Measurements from ENCODE around the gene MT1E. TPM values are rescaled to one million over a fixed set of nuclear protein-coding genes. Genes with fewer than 3 reads are reported as not detected.

MT1E gene
- total RNA-seq, 1 donor from 2014 or later: 137 TPM

DNA sequence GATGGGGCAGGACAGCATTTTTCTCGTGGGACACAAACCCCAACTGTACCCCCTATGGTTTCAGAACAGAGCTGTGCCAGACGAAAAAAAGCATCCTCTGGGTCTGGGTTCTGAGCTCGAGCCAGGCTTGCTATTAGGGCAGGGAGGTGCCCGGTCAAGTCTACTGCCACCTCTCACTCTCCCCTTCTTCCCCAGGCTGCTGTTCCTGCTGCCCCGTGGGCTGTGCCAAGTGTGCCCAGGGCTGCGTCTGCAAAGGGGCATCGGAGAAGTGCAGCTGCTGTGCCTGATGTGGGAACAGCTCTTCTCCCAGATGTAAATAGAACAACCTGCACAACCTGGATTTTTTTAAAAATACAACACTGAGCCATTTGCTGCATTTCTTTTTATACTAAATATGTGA lies 1.1 kb downstream of the MT1E start:
- DNase-seq (ENCODE audit: low spot score): no peak

DNA sequence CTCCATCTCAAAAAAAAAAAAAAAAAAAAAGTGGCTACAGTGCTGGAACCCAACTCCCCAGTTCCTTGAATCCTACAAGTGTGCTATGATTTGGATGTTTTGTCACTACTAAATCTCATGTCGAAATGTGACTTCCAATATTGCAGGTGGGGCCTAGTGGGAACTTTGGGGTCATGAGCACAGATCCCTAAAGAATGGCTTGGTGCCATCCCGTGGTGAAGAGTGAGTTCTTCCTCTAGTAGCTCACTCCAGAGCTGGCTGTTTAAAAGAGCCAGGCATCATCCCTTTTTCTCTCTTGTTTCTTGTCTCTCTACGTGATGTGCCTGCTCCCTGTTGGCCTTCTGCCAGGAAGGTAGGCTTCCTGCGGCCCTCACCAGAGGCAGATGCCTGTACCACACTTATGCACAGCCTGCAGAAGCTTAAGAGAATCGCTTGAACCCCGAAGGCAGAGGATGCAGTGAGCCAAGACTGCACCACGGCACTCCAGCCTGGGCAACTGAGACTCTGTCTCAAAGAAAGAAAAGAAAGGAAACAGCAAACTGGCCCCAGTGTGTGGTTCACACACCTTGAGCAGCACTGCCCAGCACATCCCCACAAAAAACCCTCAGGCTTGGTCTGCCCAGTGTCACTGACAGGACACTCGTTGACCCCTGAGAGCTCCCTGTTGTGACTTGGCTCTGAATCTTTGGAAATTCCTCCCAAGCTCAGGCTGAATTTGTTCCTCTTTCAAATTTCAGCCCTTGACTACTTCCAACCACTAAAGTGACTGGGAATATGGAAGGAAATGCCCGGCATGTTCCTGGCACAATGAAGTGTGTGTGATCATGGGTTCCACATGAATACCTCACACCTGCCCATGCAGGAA lies 3.1 kb downstream of the MT1E start:
- no peak for DNase-seq (ENCODE audit: low spot score)

GRCh38 chr16:56629531-56629930 lies 4.0 kb downstream of the MT1E start:
- DNase-seq (ENCODE audit: low spot score): no peak

GRCh38 chr16:56630134-56630533 lies 4.6 kb downstream of the MT1E start:
- no peak for DNase-seq (ENCODE audit: low spot score)

GRCh38 chr16:56631197-56631596 lies 5.6 kb downstream of the MT1E start:
- DNase-seq (ENCODE audit: low spot score): no peak

DNA sequence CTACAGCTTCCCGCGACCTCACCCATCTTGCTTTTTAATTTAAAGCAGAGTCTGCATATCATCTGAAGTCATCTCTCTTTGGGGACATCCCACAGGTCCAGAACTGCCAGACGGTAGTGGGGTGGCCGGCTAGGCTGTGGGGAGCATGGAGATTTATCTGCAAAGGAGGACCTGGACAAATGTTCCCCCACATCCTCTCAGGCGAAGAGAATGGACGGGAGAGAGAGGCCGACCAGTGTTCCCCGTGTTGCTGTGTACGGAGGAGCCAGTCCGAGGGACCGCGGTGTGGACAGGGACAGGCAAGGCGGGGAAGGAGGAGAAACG lies 6.2 kb downstream of the MT1E start:
- no peak for DNase-seq (ENCODE audit: low spot score)

DNA sequence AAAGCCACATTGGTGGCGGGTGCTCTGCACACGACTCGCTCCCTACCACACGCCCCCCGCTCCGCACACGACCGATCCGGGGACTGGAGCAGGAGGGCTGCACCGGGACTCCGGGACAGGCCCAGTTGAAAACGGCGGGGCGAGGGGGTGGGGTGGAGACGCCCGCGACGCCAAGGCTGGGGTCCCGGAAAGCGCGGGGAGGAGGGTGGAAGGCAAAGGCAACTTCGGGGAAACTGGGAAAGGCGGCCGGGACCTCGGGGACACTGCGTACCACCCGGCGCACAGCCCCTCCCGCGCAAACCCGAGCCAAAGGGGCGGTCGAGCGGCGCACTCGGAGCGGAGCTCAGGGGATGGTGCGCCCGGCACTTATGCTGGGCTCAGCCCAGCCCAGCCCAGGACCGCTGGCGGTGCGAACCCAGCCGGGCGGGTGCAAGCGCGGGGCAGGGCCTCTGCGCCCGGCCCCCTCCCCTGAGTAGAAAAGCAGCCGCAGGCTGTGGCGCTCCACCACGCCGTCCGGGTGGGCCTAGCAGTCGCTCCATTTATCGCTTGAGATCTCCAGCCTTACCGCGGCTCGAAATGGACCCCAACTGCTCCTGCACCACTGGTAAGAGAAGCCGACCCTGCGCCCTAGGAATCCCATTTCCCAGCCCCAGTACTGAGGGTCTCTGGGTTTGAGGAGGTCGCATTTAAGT lies 6.7 kb downstream of the MT1E start, which contains the start of gene MT1M:
Gene MT1M, plus strand, starts transcription at position 504 of the 692 bp plus-strand sequence. Its CDS starts 73 bp downstream, at position 577.
- DNase-seq (ENCODE audit: low spot score): no peak

DNA sequence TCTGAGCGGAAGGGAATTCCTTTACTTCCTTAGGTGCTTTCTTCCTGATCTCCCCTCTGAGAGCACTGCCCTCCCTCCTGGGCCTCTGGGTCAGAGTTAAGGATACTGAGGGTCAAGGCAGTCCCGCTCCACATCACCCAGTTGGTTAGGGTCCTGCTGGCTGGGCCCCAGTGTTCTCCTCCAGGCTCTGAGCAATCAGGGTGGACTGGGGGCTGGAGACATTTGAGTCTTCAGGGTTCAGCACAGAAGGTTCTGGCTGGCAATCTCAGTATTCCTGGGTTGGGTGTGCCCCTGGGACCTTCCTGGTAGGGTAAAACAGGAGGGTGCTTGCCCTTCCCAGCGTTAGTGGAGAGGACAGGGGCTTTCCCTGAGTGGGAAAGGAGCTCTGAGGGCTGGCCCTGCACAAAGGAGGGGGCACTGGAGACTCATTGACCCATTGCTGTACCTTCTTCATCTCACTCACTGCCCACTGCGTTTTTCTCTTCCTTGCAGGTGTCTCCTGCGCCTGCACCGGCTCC lies 7.3 kb downstream of the MT1E start:
- no peak for DNase-seq (ENCODE audit: low spot score)

GRCh38 chr16:56633535-56633934 lies 8.0 kb downstream of the MT1E start:
- DNase-seq (ENCODE audit: low spot score): no peak

DNA sequence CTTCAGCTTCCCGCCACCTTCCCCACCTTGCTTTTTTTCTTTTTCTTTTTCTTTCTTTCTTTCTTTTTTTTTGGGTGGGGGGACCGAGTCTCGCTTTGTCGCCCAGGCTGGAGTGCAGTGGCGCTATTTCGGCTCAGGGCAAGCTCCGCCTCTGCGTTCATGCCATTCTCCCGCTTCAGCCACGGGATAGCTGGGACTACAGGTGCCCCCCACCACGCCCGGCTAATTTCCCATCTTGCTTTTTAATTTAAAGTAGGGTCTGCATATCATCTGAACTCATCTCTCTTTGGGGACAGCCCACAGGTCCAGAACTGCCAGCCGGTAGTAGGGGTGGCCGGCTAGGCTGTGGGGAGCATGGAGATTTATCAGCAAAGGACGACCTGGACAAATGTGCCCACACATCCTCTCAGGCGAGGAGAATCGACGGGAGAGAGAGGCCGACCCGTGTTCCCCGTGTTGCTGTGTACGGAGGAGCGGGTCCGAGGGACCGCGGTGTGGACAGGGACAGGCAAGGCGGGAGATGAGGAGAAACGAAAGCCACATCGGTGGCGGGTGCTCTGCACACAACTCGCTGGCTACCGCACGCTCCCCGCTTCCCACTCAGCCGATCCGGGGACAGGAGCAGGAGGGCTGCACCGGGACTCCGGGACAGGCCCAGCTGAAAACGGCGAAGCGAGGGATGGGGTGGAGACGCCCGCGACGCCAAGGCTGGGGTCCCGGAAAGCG lies 9.3 kb downstream of the MT1E start:
- DNase-seq (ENCODE audit: low spot score): no peak

- DNase-seq (ENCODE audit: low spot score): no peak
Measured at GRCh38 chr16:56635441-56635967, 9.9 kb downstream of the MT1E start.

GRCh38 chr16:56636616-56637413 lies 11.2 kb downstream of the MT1E start:
- DNase-seq (ENCODE audit: low spot score): no peak

DNA sequence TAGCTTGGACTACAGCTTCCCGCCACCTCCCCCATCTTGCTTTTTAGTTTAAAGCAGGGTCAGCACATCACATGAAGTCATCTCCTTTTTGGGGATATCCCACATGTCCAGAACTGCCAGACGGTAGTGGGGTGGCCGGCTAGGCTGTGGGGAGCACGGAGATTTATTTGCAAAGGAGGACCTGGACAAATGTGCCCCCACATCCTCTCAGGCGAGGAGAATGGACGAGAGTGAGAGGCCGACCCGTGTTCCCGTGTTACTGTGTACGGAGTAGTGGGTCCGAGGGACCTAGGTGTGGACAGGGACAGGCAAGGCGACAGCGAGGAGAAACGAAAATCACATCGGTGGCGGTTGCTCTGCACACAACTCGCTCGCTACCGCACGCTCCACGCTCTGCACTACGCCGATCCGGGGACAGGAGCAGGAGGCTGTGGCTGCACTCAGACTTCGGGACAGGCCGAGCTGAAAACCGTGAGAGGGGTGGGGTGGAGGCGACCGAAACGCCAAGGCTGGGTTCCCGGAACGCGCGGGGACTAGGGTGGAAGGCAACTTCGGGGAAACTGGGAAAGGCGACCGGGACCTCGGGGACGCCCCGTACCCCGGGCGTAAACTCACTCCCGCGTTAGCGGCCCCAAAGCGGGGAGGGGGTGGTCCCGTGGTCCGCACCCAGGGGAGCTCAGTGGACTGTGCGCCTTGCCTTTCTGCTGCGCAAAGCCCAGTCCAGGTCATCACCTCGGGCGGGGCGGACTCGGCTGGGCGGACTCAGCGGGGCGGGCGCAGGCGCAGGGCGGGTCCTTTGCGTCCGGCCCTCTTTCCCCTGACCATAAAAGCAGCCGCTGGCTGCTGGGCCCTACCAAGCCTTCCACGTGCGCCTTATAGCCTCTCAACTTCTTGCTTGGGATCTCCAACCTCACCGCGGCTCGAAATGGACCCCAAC lies 12.5 kb downstream of the MT1E start, which contains the start of gene MT1A:
Gene MT1A, plus strand, starts transcription at position 853 of the 937 bp plus-strand sequence. Its CDS starts 73 bp downstream, at position 926.
- DNase-seq (ENCODE audit: low spot score): peak; percentile 64

- DNase-seq (ENCODE audit: low spot score): no peak
Measured at GRCh38 chr16:56639045-56639444, 13.5 kb downstream of the MT1E start.

DNA sequence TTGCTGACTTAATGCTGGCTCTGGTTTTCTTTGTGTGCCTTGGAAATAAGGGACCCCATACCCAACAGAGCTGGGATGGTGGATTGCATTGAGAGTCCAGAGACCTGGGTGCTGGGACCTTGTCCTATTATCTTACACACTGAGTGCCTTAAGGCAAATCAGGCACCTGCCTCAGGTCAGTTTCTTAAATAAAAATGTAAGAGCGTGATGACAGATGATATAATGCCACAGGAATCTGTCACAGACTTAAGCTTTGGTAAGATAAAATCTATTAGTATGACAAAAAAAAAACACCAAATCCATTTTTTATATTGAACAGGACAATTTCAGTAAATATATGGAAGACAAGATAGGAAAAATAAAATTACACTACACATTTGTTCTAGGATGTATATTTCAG lies 14.5 kb downstream of the MT1E start:
- no peak for DNase-seq (ENCODE audit: low spot score)

DNA sequence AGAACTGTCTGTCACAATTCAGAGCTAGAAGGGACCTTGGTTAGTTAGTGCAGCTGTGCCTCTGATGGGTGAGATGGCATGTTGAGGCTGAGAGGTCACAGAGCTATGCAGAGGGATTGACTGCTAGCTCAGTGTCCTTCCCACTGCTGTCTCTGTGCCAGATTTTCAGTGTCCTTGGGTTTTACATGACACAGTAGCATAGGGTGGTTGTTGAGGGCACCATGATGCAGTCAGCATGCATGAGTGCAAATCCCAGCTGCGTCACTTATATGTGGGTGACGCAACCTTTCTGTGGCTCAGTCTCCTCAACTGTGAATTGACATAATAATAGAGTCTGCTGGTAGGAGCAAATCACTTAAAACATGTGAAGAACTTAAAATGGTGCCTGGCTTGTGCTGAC lies 15.6 kb downstream of the MT1E start:
- no peak for DNase-seq (ENCODE audit: low spot score)

DNA sequence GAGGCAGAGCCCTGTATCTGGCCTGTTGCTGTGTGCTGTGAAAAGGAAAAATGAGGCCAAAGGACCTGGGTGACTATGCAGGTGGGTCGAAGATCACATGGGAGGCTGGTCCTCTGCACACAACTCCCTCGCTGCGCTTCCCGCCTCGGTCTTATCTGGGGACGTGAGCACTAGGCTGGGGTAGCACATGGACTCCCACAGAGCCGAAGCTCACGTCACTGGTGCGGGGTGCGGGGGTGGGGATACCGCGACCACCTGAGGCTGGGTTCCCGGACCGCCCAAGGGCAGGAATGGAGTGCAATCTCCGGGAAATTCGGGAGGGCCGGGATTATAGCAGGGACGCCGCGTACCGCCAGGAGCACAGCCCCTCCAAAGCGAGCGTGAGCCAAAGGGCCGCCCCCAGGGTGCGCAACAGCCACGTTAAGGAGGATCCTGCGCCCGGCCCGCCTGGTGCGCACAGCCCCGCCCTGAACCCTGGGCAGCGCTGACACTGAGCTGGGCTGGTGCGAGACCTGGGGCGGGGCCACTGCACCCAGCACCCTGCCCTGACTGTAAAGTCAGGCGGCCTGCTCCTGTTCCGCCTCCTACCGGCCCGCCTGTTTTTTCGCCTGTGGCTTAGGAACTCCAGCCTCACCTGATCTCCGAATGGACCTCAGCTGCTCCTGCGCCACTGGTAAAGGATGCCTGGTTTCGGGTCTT lies 17.6 kb downstream of the MT1E start:
- DNase-seq (ENCODE audit: low spot score): peak; percentile 69

- DNase-seq (ENCODE audit: low spot score): no peak
Measured at GRCh38 chr16:56643833-56644232, 18.3 kb downstream of the MT1E start.

DNA sequence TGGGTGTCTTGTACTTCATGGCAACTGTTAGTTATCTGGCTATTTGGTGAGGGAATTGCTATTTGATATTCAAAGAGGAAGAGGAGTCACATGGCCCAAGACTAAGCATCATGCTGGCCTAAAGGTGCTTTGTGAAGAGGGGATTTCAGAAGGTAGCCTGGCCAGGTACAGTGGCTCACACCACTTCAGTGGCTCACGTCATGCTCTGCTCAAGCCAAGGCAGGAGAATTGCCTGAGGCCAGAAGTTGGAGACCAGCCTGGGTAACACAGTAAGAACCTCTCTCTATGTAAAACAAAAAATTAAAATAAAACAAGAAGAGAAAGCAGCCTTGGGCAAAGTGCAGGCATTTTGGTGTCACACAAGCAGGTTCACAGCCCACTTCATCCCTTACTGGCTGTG lies 19.7 kb downstream of the MT1E start:
- no peak for DNase-seq (ENCODE audit: low spot score)
